VCaP (cell line): ENCODE results near the gene PTPRN2.

Experiments
- H3K27ac ChIP-seq: fragments of 450-650 bp; 2 replicates; pipeline ENCODE4 v1.5.1; 2017
- CTCF ChIP-seq: fragments of 450-650 bp; conservative IDR thresholded peaks from 2 replicates; pipeline ENCODE4 v1.5.1; 2017; ENCODE audit warnings: mild to moderate bottlenecking, moderate library complexity

The PTPRN2 gene

GRCh38 chr7:157587805-157588560, 999.6 kb downstream of the PTPRN2 start:
- no peak for TF ChIP-seq CTCF
- no peak overlapping the region for H3K27ac ChIP-seq

GRCh38 chr7:157587051-157587804, 1000.4 kb downstream of the PTPRN2 start:
- no peak overlapping the region for H3K27ac ChIP-seq
- no peak for TF ChIP-seq CTCF

- no peak overlapping the region for H3K27ac ChIP-seq
- TF ChIP-seq CTCF: no peak
Measured at GRCh38 chr7:157586426-157586955, 1001.1 kb downstream of the PTPRN2 start.

- H3K27ac ChIP-seq: no peak overlapping the region
- no peak for TF ChIP-seq CTCF
Measured at GRCh38 chr7:157585113-157585861, 1002.3 kb downstream of the PTPRN2 start.

- no peak overlapping the region for H3K27ac ChIP-seq
- no peak for TF ChIP-seq CTCF
Measured at GRCh38 chr7:157584420-157584819, 1003.2 kb downstream of the PTPRN2 start.

- TF ChIP-seq CTCF: no peak
- no peak overlapping the region for H3K27ac ChIP-seq
Measured at GRCh38 chr7:157581740-157582139, 1005.9 kb downstream of the PTPRN2 start.

GRCh38 chr7:157580324-157580723, 1007.3 kb downstream of the PTPRN2 start:
- no peak overlapping the region for H3K27ac ChIP-seq
- TF ChIP-seq CTCF: no peak
